Inflammatory macrophage (primary cell): ENCODE results near the gene CA11.
A peak's percentile ranks its signal among the peaks of the same experiment; 100 is the strongest.

Experiments used
- DNase-seq, 2 donors: peaks; one replicate each; pipeline ENCODE4 v3.0.0-alpha.2; 2020 to 2022

Gene CA11

GRCh38 chr19:48613024-48613851 lies 32.7 kb downstream of the CA11 start:
- DNase-seq = no peak

DNA sequence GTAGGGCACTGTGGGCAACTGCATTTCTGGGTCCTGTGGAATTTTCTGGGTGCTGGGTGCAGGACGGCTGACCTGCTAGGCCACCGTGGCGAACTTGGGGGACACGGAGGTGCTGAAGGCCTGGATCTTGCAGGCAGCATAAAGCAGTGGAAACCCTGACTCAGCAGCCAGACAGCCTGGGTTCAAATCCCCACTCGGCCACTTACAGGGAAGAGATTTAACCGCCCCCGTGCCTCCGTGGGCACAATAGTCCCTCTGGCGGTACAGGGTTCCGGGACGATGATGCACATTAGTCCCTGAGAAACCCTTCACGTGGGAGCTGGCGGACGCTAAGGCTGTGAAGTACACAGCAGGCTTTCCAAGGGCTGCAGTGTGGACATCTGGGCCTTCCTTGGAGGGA lies 34.1 kb downstream of the CA11 start:
- DNase-seq = no peak

DNA sequence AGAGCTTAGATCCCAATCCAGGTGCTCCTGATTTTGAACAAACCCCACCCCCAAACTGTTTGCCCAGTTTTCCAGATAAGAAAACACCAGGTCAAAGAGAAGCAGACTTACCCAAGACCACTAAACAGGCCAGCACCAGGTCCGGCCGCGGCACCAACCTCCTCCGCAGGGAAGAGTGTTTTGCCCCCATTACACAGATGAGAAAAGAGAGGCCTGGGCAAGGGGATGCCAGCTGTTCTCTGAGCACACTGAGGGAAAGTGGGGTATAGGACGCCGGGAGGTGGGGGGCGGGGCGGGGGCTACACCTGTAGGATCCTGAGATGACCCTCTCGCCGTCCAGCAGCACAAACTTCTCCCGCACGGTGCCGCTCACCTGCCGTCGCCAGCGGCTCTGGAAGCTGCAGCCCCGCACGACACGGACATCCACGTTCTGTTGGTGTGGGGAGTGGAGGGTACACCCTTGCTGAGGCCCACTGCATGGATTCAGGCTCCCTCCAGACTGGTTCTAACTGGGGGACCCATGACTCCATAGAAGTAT lies 36.3 kb downstream of the CA11 start:
- DNase-seq = no peak

- DNase-seq = peak; percentile 68 to 74
Measured at GRCh38 chr19:48608798-48609263, 37.2 kb downstream of the CA11 start.

DNA sequence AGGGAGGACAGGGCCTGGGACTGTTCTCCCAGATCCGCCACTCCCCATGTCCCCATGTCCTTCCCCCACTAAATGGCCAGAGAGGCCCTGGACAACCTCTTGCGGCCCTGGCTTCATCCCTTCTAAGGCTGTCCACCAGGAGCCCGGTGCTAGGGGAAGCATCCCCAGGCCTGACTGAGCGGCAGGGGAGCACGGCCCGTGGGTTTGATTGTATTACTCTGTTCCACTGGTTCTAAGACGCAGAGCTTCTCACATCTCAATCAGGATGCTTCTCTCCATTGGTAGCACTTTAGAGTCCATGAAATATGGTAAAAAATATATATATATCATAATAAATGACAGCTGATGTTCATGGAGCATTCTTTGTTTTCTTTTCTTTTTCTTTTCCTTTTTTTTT lies 38.6 kb downstream of the CA11 start:
- DNase-seq = no peak

DNA sequence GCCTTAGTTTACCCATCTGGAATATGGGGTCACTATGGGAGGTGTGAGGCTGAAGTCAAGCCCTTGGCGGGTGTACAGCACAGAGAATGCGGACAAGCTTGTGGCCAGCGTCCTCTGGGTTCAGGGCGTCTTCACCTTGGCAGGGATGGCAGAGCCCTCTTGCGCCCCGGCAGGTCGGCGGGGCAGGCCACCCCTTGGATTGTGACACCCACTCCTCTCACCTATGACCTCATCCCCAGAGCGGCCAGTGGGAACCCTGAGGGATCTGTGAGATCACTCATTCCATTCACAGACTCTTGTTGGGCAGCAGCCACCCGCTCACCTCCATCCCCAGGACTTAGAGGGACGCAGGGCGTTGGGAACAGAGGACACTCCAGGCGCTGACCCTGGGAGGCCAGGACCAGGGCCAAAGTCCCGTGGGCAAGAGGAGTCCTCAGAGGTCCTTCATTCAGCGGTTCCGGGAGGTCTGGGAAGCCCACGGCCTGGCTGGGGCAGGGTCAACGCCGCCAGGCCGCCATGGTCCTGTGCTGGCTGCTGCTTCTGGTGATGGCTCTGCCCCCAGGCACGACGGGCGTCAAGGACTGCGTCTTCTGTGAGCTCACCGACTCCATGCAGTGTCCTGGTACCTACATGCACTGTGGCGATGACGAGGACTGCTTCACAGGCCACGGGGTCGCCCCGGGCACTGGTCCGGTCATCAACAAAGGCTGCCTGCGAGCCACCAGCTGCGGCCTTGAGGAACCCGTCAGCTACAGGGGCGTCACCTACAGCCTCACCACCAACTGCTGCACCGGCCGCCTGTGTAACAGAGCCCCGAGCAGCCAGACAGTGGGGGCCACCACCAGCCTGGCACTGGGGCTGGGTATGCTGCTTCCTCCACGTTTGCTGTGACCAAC lies 39.3 kb downstream of the CA11 start, which contains the start of gene SPACA4:
TSS of gene SPACA4 (plus strand) at position 280 of the 896 bp plus-strand sequence. CDS start at position 517, 237 bp downstream.
- no peak for DNase-seq

DNA sequence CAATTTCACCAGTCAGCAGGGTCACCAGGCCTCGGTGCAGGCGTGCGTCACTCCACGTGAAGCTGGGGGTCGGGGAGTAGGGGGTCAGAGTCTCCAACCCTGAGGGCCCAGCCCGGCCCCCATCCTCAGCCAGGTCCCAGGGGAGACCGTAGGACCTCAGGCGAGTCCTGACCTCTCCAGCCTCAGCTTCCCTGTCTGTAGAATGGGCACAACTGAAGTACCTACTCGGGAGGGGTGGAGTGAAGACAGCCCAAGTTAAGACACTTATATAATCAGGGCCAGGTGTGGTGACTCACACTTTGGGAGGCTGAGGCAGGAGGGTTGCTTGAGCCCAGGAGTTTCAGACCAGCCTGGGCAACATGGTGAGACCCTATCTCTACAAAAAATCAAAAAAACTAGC lies 42.1 kb downstream of the CA11 start:
- DNase-seq = no peak

DNA sequence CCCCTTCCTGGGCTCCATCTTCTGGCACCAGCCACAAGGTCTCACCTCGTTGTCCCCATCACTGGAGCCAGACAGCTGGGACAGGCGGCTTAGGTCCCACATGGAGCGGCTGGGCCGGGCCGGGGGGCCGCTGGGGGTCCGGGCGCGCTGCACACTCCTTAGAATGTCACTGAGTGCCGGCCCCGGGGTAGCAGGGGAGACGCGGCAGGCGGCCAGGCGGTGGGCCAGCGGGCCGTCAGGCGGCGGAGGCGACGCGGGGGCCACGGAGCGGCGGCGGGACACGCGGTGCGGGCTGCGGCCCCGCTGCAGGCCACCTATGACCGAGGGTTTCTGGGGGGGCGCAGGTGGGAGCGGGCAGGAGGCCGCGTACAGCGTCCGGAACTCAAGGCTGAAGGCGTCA lies 42.5 kb downstream of the CA11 start:
- no peak for DNase-seq

DNA sequence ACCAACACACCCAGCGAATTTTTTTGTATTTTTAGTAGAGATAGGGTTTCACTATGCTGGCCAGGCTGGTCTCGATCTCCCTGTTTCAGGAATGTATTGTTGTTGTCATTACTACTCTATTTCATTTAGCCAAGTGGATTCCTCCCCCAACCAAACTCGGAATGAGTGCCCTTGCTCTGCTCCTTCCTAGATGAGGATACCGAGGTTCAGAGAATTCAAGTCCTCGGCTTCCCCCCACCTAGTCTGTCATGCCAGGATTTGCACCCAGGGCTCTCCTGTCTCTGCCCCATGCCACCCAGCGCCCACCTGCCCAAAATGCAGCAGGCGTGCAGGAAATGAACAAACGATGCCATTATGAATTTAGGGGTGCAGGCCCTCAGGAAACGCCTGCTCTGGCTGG lies 43.0 kb downstream of the CA11 start:
- DNase-seq = no peak

DNA sequence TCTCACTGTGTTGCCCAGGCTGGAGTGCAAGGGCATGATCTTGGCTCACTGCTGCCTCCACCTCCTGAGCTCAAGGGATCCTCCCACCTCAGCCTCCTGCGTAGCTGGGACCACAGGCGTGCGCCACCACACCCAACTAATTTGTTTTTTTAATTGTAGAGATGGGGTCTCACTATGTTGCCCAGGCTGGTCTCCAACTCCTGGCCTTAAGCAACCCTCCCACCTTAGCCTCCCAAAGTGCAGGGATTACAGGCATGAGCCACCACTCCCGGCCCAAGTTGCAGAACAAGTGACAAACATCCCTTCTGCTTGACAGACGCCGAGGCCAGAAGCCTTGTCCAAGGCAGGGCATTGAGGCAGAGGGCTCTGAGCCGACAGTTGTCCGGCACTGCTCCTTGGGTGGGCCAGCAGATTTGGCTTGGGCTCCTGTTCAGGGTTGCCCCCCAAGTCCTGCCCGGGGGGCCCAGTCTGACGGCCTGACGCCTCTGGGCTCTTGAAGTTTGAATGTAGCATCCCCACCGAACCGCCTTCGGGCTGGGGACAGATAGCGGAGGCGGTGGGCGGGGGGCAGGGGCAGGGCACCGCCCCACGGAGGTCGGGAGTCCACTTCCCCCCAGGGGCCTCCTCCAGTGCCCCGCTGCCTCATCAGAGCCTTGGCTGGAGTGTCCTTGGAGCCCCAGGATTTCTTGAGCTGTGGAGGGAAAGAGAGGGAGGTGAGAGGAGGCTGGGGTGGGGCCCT lies 45.1 kb downstream of the CA11 start:
- no peak for DNase-seq

DNA sequence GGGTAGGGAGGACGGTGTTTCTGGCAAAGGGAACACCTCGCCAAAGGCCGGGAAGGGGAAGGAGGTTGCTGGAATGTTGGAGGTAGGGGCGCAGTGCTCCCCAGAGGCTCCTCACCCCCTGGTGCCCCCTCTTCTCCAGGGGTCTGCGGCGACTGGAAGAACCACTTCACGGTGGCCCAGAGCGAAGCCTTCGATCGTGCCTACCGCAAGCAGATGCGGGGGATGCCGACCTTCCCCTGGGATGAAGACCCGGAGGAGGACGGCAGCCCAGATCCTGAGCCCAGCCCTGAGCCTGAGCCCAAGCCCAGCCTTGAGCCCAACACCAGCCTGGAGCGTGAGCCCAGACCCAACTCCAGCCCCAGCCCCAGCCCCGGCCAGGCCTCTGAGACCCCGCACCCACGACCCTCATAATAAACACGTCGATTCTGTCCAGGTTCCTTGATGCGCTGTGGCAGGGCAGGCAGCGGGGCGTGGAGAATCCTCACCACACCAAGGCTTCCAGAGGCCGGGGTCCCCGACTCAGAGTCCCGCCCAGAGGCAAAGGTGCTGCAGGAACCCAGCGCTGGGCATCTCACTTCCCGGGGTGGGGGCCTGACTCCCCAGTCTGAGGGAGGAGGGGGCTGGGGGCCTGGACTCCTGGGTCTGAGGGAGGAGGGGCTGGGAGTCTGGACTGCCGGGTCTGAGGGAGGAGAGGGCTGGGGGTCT lies 46.8 kb downstream of the CA11 start:
- no peak for DNase-seq

- peak in 1 of 2 donors; percentile 38 for DNase-seq
Measured at GRCh38 chr19:48596679-48597465, 49.1 kb downstream of the CA11 start.

- no peak for DNase-seq
Measured at GRCh38 chr19:48596237-48596636, 49.8 kb downstream of the CA11 start.

DNA sequence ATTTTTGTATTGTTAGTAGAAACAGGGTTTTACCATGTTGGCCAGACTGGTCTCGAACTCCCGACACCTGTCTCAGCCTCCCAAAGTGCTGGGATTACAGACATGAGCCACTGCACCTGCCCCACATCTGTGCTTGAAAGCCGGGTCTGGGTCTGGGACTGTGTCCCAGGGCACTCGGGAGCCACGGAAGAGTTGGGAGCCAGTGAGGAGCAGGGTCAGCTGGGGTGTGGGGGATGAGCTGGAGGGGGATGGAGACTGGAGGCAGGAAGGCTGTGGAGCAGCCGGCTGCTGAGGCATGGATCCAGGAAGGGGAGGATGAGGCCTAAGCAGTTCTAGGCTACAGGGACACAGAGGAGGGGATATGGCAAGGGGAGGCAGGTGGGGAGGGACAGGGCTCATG lies 50.2 kb downstream of the CA11 start:
- no peak for DNase-seq

GRCh38 chr19:48595171-48595570 lies 50.8 kb downstream of the CA11 start:
- DNase-seq = no peak

GRCh38 chr19:48591021-48591420 lies 55.0 kb downstream of the CA11 start:
- DNase-seq = peak in 1 of 2 donors; percentile 16

DNA sequence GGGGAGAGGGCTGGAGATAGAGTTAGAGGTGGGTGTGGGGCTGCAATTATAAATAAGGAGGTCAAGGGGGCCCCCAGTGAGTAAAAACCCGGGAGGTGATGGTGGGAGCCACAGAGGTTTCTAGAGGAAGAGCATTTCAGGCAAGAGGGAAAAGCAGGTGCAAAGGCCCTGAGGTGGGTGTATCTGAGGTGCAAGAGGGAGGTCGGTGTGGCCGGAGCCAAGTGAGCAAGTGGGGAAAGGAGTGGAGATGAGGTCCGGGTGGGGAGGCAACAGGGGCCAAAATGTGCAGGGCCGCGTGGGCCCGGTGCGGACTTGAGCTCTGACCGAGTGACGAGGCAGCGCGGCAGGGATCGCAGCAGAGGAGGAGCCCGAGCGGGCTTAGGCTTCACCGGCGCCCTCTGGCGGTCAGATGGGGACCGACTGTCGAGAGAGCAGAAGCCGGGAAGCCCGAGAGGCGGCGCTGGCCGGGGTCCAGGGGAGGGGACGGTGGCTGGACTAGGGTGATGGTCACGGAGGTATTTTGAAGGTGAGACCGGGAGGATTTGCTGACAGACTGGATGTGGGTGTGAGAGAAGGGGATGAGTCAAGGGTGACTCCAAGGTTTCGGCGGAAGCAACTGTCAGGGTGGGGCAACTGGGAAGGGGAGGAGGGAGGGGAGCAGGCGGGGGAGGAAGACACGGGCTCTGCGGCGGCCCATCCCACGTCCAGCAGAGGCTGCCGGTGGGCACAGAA lies 57.2 kb downstream of the CA11 start:
- peak; percentile 85 to 90 for DNase-seq
